NT2/D1 (cell line): ENCODE measurements around the gene ELOVL6.

ENCODE experiments used
- SUZ12 ChIP-seq: IDR thresholded peaks from 2 replicates; pipeline ENCODE4 v1.6.1; 2011; ENCODE audit not compliant: insufficient read length, insufficient read depth; ENCODE audit errors: extremely low read depth
- YY1 ChIP-seq: IDR thresholded peaks from 2 replicates; pipeline ENCODE4 v1.6.1; 2011; ENCODE audit not compliant: insufficient read length, insufficient read depth
- ZNF274 ChIP-seq: IDR thresholded peaks from 2 replicates; pipeline ENCODE4 v1.6.1; 2011; ENCODE audit warnings: mild to moderate bottlenecking, low read depth, low read length

GRCh38 chr4:110128472-110128919 lies 69.9 kb downstream of the ELOVL6 start:
- TF ChIP-seq YY1 (no peak), SUZ12 (no peak), ZNF274 (no peak)
